Erythroblast (primary cell): Measurements from ENCODE around the gene RNF144A.

Source experiments
- GATA1 ChIP-seq: IDR thresholded peaks from 2 replicates; pipeline ENCODE4 v1.6.1; 2011; ENCODE audit warnings: low read depth, mild to moderate bottlenecking, control low read depth, low read length, moderate library complexity
- POLR2A ChIP-seq: IDR thresholded peaks from 2 replicates; pipeline ENCODE4 v1.6.1; 2011; ENCODE audit warnings: mild to moderate bottlenecking, low read length

- TF ChIP-seq POLR2A (no peak), GATA1 (no peak)
Measured at GRCh38 chr2:6914828-6915227, 2.4 kb upstream of the RNF144A start.
